Measurements from ENCODE around the gene NPHP1.
A peak's percentile ranks its signal among the peaks of the same experiment; 100 is the strongest.
"Not testable (repeated sequence)": the region's sequence is repeated elsewhere in the genome, so short reads cannot be mapped to it uniquely, and the experiment has no call there.

The NPHP1 gene

GRCh38 chr2:110190169-110190568, 14.6 kb downstream of the NPHP1 start:
- DNase-seq = not testable (repeated sequence)

- DNase-seq = no peak
Measured at GRCh38 chr2:110182449-110182848, 22.4 kb downstream of the NPHP1 start.

- no peak for DNase-seq
Measured at GRCh38 chr2:110180036-110180435, 24.8 kb downstream of the NPHP1 start.

- DNase-seq = no peak
Measured at GRCh38 chr2:110173523-110173922, 31.3 kb downstream of the NPHP1 start.

GRCh38 chr2:110172506-110172905, 32.3 kb downstream of the NPHP1 start:
- no peak for DNase-seq

- no peak for DNase-seq
Measured at GRCh38 chr2:110170102-110170501, 34.7 kb downstream of the NPHP1 start.

- no peak for DNase-seq
Measured at GRCh38 chr2:110167326-110168000, 37.4 kb downstream of the NPHP1 start.

GRCh38 chr2:110166266-110166665, 38.5 kb downstream of the NPHP1 start:
- DNase-seq = no peak

GRCh38 chr2:110157153-110157793, 47.5 kb downstream of the NPHP1 start:
- peak; percentile 14 to 56 for DNase-seq

- not testable (repeated sequence) for DNase-seq
Measured at GRCh38 chr2:110154828-110155227, 50.0 kb downstream of the NPHP1 start.

- DNase-seq = not testable (repeated sequence)
Measured at GRCh38 chr2:110154188-110154587, 50.6 kb downstream of the NPHP1 start.

- no peak for DNase-seq
Measured at GRCh38 chr2:110153416-110153815, 51.4 kb downstream of the NPHP1 start.

GRCh38 chr2:110152943-110153342, 51.9 kb downstream of the NPHP1 start:
- DNase-seq = no peak

- no peak for DNase-seq
Measured at GRCh38 chr2:110149330-110150220, 55.2 kb downstream of the NPHP1 start.

- DNase-seq = no peak
Measured at GRCh38 chr2:110146945-110147332, 57.9 kb downstream of the NPHP1 start.

GRCh38 chr2:110146183-110146944, 58.4 kb downstream of the NPHP1 start:
- no peak for DNase-seq

GRCh38 chr2:110143982-110144381, 60.8 kb downstream of the NPHP1 start:
- DNase-seq = no peak

- no peak for DNase-seq
Measured at GRCh38 chr2:110140401-110140800, 64.4 kb downstream of the NPHP1 start.

GRCh38 chr2:110134025-110134424, 70.8 kb downstream of the NPHP1 start:
- DNase-seq = no peak

- no peak for DNase-seq
Measured at GRCh38 chr2:110131166-110131565, 73.6 kb downstream of the NPHP1 start.

GRCh38 chr2:110130757-110131156, 74.1 kb downstream of the NPHP1 start:
- no peak for DNase-seq

- DNase-seq = no peak
Measured at GRCh38 chr2:110126906-110127305, 77.9 kb downstream of the NPHP1 start.
